GM23338 (cell line): ENCODE data around the gene AGPS. TPM values are rescaled to one million over a fixed set of nuclear protein-coding genes. Genes with fewer than 3 reads are reported as not detected.

Experiments
- ATAC-seq: fragments of 200-7000 bp; cut with Tn5 transposase; 3 replicates; pipeline ENCODE4 v1.9.1; 2020
- DNase-seq: peaks from one replicate; pipeline ENCODE4 v3.0.0-alpha.2; 2015; ENCODE audit warnings: low spot score
- H2AFZ ChIP-seq: fragments of 200-600 bp; sonication (generic); 2 replicates; pipeline ENCODE4 v1.8.0; 2016; ENCODE audit warnings: antibody characterized with exemption, mild to moderate bottlenecking, moderate library complexity
- H3F3A ChIP-seq: fragments of 200-600 bp; sonication (generic); replicated peaks from 2 replicates; pipeline ENCODE4 v1.8.0; 2017; ENCODE audit warnings: antibody characterized with exemption, mixed run types, low read depth
- H3K27ac ChIP-seq: fragments of 200-600 bp; sonication (generic); 2 replicates; pipeline ENCODE4 v1.6.1; 2016; ENCODE audit warnings: low read depth
- H3K27me3 ChIP-seq: fragments of 200-600 bp; sonication (generic); 2 replicates; pipeline ENCODE4 v1.8.0; 2016; ENCODE audit warnings: mild to moderate bottlenecking, mixed run types, moderate library complexity; ENCODE audit not compliant: insufficient read depth
- H3K36me3 ChIP-seq: fragments of 200-600 bp; sonication (generic); 2 replicates; pipeline ENCODE4 v1.8.0; 2016; ENCODE audit warnings: mild to moderate bottlenecking; ENCODE audit not compliant: insufficient read depth
- H3K4me1 ChIP-seq: fragments of 200-600 bp; sonication (generic); 2 replicates; pipeline ENCODE4 v1.8.0; 2016; ENCODE audit warnings: mild to moderate bottlenecking, moderate library complexity; ENCODE audit not compliant: insufficient read depth
- H3K4me2 ChIP-seq: fragments of 200-600 bp; sonication (generic); 2 replicates; pipeline ENCODE4 v1.7.1; 2017; ENCODE audit warnings: mixed run types
- H3K4me3 ChIP-seq: fragments of 200-600 bp; sonication (generic); 2 replicates; pipeline ENCODE4 v1.6.1; 2016; ENCODE audit warnings: mixed run types
- H3K79me2 ChIP-seq: fragments of 200-600 bp; sonication (generic); replicated peaks from 2 replicates; pipeline ENCODE4 v1.8.0; 2017; ENCODE audit warnings: mild to moderate bottlenecking; ENCODE audit not compliant: insufficient read depth
- H3K9me2 ChIP-seq: fragments of 200-600 bp; sonication (generic); 2 replicates; pipeline ENCODE4 v1.8.0; 2017; ENCODE audit not compliant: insufficient read depth
- H4K20me1 ChIP-seq: fragments of 200-600 bp; sonication (generic); replicated peaks from 2 replicates; pipeline ENCODE4 v1.8.0; 2017; ENCODE audit warnings: mild to moderate bottlenecking; ENCODE audit not compliant: insufficient read depth
- H3K27ac Mint-ChIP-seq: 2 replicates; pipeline ENCODE4 v1.8.0; 2020; ENCODE audit warnings: inconsistent platforms, mild to moderate bottlenecking, moderate library complexity, mixed read lengths
- H3K27me3 Mint-ChIP-seq: 3 replicates; pipeline ENCODE4 v1.8.0; 2022; ENCODE audit warnings: low read depth, mild to moderate bottlenecking, moderate library complexity, mixed read lengths, inconsistent platforms; ENCODE audit not compliant: insufficient read depth, poor library complexity
- H3K36me3 Mint-ChIP-seq: 3 replicates; pipeline ENCODE4 v1.8.0; 2021; ENCODE audit warnings: low read depth, mild to moderate bottlenecking, inconsistent platforms, moderate library complexity, mixed read lengths
- H3K4me1 Mint-ChIP-seq: 3 replicates; pipeline ENCODE4 v1.8.0; 2020; ENCODE audit warnings: mild to moderate bottlenecking, inconsistent platforms, mixed read lengths
- H3K4me3 Mint-ChIP-seq: 3 replicates; pipeline ENCODE4 v1.8.0; 2021; ENCODE audit warnings: moderate library complexity, mild to moderate bottlenecking, inconsistent platforms, mixed read lengths
- H3K9me3 Mint-ChIP-seq: 3 replicates; pipeline ENCODE4 v1.8.0; 2020; ENCODE audit warnings: moderate library complexity, mild to moderate bottlenecking, inconsistent platforms, mixed read lengths
- CREB1 ChIP-seq: fragments of 250-450 bp; sonication (Bioruptor Pico); IDR thresholded peaks from 2 replicates; pipeline ENCODE4 v1.5.0; 2020; ENCODE audit warnings: low read depth, mild to moderate bottlenecking, moderate library complexity
- CTCF ChIP-seq, 2 experiments: fragments of 200-600 bp in 1 of 2; sonication (generic) in 1 of 2; conservative IDR thresholded peaks; 2 replicates each; pipeline versions ENCODE4 v1.5.1 to v1.6.1; 2016 to 2017; ENCODE audit warnings: antibody characterized with exemption in 2 of 2, low read depth in 2 of 2, mild to moderate bottlenecking in 2 of 2, moderate library complexity in 1 of 2
- EZH2 ChIP-seq: fragments of 200-600 bp; sonication (generic); IDR thresholded peaks from one replicate; pipeline ENCODE4 v1.8.0; 2017; ENCODE audit warnings: antibody characterized with exemption, mild to moderate bottlenecking, low read depth; ENCODE audit not compliant: unreplicated experiment
- EZH2phosphoT487 ChIP-seq: fragments of 200-600 bp; sonication (generic); IDR thresholded peaks from one replicate; pipeline ENCODE4 v1.8.1; 2018; ENCODE audit warnings: antibody characterized with exemption; ENCODE audit not compliant: unreplicated experiment
- JUNB ChIP-seq: IDR thresholded peaks from one replicate; pipeline ENCODE4 v1.6.1; 2016; ENCODE audit warnings: antibody characterized with exemption; ENCODE audit not compliant: unreplicated experiment
- POLR2AphosphoS5 ChIP-seq: IDR thresholded peaks from 2 replicates; pipeline ENCODE4 v1.6.1; 2016; ENCODE audit warnings: antibody characterized with exemption, low read depth
- STAT1 ChIP-seq: IDR thresholded peaks from one replicate; pipeline ENCODE4 v1.6.1; 2016; ENCODE audit warnings: antibody characterized with exemption; ENCODE audit not compliant: unreplicated experiment
- ZNF114 ChIP-seq: fragments of 250-450 bp; sonication (Bioruptor Pico); IDR thresholded peaks from 2 replicates; pipeline ENCODE4 v1.5.0; 2020; ENCODE audit warnings: mild to moderate bottlenecking, moderate library complexity
- ZNF331 ChIP-seq: fragments of 250-450 bp; sonication (Bioruptor Pico); IDR thresholded peaks from 2 replicates; pipeline ENCODE4 v1.5.0; 2020; ENCODE audit warnings: low read depth, mild to moderate bottlenecking, moderate library complexity
- polyA plus RNA-seq: library from polyadenylated mRNA; unstranded; fragments of >200 nt; fragmentation: Nextera tagmentation; extraction: Ambion mirVana; gene quantifications from 2 replicates; pipeline ENCODE4 v1.2.1, GENCODE V29; 2016
- total RNA-seq: library from RNA; depleted of rRNA; stranded (reverse); fragments of >200 nt; shearing (Covaris generic); gene quantifications from 2 replicates; pipeline ENCODE4 v1.2.3, GENCODE V29; 2014
- TF ChIP-seq, protein P1 (sequence below): IDR thresholded peaks from 2 replicates; pipeline ENCODE4 v1.6.1; 2016; ENCODE audit warnings: antibody characterized with exemption
- TF ChIP-seq, protein P2 (sequence below): IDR thresholded peaks from one replicate; pipeline ENCODE4 v1.6.1; 2018; ENCODE audit warnings: antibody characterized with exemption; ENCODE audit not compliant: unreplicated experiment

Gene AGPS
- total and polyA plus RNA-seq, 2 experiments from 2014 or later = 14.6 to 73.2 TPM

- no peak overlapping the region for H3K27ac Mint-ChIP-seq
- H3K36me3 ChIP-seq = peaks cover 9% of the 10 kb centered on the region; the same call in 1 of the 2 replicates
- DNase-seq (peak; percentile 35), ATAC-seq (no peak)
- H3K9me2 ChIP-seq = no peaks in the 10 kb centered on the region
- peaks cover 20% of the 10 kb centered on the region for H3K36me3 Mint-ChIP-seq
- H3K9me3 Mint-ChIP-seq = peaks cover 23% of the 10 kb centered on the region
- H3K4me3 ChIP-seq = no peak overlapping the region
- H3K27ac ChIP-seq = no peak overlapping the region
- no peaks in the 10 kb centered on the region for H3K4me1 ChIP-seq
- H2AFZ ChIP-seq = no peak overlapping the region
- H3K27me3 Mint-ChIP-seq = peaks cover 11% of the 10 kb centered on the region
- TF ChIP-seq, protein P1, sequence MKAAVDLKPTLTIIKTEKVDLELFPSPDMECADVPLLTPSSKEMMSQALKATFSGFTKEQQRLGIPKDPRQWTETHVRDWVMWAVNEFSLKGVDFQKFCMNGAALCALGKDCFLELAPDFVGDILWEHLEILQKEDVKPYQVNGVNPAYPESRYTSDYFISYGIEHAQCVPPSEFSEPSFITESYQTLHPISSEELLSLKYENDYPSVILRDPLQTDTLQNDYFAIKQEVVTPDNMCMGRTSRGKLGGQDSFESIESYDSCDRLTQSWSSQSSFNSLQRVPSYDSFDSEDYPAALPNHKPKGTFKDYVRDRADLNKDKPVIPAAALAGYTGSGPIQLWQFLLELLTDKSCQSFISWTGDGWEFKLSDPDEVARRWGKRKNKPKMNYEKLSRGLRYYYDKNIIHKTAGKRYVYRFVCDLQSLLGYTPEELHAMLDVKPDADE = no peak
- no peak overlapping the region for H3K4me3 Mint-ChIP-seq
- no peaks in the 10 kb centered on the region for H3K79me2 ChIP-seq
- no peaks in the 10 kb centered on the region for H3F3A ChIP-seq
- H3K27me3 ChIP-seq = no peaks in the 10 kb centered on the region
- H3K4me2 ChIP-seq = no peak overlapping the region
- no peaks in the 10 kb centered on the region; the same call in 2 of the 3 replicates for H3K4me1 Mint-ChIP-seq
- no peaks in the 10 kb centered on the region for H4K20me1 ChIP-seq
These were observed 153.5 kb downstream of the AGPS start for GRCh38 chr2:177545981-177546585.

DNA sequence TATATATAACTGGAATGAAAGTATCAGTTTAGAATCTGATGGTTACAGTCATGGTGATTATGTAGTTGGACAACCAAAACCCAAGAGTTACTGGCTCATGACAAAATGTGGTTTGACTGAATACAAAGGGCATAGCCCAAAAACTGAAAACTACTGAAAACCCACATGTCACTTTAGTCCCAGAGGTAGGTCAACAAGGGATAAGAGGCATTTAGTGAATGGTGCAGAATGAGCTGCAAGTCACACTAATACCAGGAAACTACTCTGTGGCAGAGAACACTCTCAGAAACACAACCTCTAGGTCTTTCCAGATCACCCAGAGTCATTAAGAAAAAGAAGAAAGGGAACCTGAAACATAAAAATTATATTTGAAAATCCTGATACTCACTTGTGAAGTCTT is 154.5 kb downstream of the AGPS start:
- H3K27ac Mint-ChIP-seq = no peak overlapping the region
- H3K79me2 ChIP-seq = no peaks in the 10 kb centered on the region
- H2AFZ ChIP-seq = no peak overlapping the region
- peaks cover 20% of the 10 kb centered on the region for H3K36me3 Mint-ChIP-seq
- no peaks in the 10 kb centered on the region for H4K20me1 ChIP-seq
- H3K4me1 Mint-ChIP-seq = no peaks in the 10 kb centered on the region; the same call in 2 of the 3 replicates
- H3F3A ChIP-seq = no peaks in the 10 kb centered on the region
- H3K9me3 Mint-ChIP-seq = peaks cover 23% of the 10 kb centered on the region
- H3K4me3 Mint-ChIP-seq = no peak overlapping the region
- TF ChIP-seq EZH2 (no peak), CTCF (conservative IDR thresholded peaks at IDR 0.05; ENCODE audit: low read depth in 2 of 2) (no peak), STAT1 (no peak), ZNF114 (no peak), ZNF331 (CRISPR knock-in tag) (no peak), POLR2AphosphoS5 (no peak), EZH2phosphoT487 (no peak), CREB1 (CRISPR knock-in tag) (no peak), JUNB (no peak)
- TF ChIP-seq, protein P1 = no peak
- TF ChIP-seq, protein P2, sequence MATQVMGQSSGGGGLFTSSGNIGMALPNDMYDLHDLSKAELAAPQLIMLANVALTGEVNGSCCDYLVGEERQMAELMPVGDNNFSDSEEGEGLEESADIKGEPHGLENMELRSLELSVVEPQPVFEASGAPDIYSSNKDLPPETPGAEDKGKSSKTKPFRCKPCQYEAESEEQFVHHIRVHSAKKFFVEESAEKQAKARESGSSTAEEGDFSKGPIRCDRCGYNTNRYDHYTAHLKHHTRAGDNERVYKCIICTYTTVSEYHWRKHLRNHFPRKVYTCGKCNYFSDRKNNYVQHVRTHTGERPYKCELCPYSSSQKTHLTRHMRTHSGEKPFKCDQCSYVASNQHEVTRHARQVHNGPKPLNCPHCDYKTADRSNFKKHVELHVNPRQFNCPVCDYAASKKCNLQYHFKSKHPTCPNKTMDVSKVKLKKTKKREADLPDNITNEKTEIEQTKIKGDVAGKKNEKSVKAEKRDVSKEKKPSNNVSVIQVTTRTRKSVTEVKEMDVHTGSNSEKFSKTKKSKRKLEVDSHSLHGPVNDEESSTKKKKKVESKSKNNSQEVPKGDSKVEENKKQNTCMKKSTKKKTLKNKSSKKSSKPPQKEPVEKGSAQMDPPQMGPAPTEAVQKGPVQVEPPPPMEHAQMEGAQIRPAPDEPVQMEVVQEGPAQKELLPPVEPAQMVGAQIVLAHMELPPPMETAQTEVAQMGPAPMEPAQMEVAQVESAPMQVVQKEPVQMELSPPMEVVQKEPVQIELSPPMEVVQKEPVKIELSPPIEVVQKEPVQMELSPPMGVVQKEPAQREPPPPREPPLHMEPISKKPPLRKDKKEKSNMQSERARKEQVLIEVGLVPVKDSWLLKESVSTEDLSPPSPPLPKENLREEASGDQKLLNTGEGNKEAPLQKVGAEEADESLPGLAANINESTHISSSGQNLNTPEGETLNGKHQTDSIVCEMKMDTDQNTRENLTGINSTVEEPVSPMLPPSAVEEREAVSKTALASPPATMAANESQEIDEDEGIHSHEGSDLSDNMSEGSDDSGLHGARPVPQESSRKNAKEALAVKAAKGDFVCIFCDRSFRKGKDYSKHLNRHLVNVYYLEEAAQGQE = no peak
- H3K9me2 ChIP-seq = no peaks in the 10 kb centered on the region
- peaks cover 14% of the 10 kb centered on the region for H3K27me3 Mint-ChIP-seq
- no peak overlapping the region for H3K4me3 ChIP-seq
- H3K36me3 ChIP-seq = peaks cover 9% of the 10 kb centered on the region; the same call in 1 of the 2 replicates
- ATAC-seq (no peak), DNase-seq (no peak)
- H3K27ac ChIP-seq = no peak overlapping the region
- H3K27me3 ChIP-seq = no peaks in the 10 kb centered on the region
- no peaks in the 10 kb centered on the region for H3K4me1 ChIP-seq
- H3K4me2 ChIP-seq = no peak overlapping the region
